ENCODE measurements around the gene PCMT1. TPM values are rescaled to one million over a fixed set of nuclear protein-coding genes. Genes with fewer than 3 reads are reported as not detected.

Gene PCMT1
- total RNA-seq, 6 donors from 2014 or later = 25.1 to 129 (median 68.1) TPM

DNA sequence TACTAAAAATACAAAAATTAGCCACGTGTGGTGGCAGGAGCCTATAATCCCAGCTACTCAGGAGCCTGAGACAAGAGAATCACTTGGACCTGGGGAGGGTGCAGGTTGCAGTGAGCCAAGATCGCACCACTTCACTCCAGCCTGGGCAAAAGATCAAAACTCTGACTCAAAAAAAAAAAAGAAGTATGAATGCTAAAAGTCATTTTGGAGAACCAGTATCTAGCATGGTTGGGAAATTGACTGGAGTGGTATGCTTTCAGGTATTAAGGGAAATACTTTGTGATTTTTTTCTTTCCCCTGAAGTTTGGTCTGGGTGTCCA, 30.1 kb downstream of the PCMT1 start:
- WGBS, 2 donors = 40 to 55% methylated on average over 2 of the region's 2 CpGs
- no peak for DNase-seq

DNA sequence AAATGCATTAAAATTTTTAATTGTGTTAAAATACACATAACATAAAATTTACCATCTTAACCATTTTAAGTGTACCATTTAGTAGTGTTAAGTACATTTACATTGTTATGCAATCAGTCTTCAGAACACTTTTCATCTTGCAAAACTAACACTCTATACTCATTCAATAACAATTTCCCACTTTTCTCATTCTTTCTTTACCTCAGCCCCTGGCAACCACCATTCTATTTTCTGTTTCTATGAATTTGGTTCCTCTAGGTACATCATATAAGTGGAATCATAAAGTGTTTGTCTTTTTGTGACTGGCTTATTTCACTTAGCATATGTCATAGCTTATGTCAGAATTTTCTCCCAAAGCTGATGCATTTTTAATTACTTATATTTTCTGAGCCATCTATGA, 32.2 kb downstream of the PCMT1 start:
- Histone ChIP-seq H3K36me3 (peaks cover 0 to 26% (median 1%) of the 10 kb centered on the region in 4 donors), H3K27ac (no peak overlapping the region), H3K9me3 (no peaks in the 10 kb centered on the region), H3K27me3 (no peaks in the 10 kb centered on the region), H3K4me3 (no peak overlapping the region), H3K4me1 (peaks cover 0 to 12% (median 5%) of the 10 kb centered on the region in 4 donors)
- TF ChIP-seq, protein P1, sequence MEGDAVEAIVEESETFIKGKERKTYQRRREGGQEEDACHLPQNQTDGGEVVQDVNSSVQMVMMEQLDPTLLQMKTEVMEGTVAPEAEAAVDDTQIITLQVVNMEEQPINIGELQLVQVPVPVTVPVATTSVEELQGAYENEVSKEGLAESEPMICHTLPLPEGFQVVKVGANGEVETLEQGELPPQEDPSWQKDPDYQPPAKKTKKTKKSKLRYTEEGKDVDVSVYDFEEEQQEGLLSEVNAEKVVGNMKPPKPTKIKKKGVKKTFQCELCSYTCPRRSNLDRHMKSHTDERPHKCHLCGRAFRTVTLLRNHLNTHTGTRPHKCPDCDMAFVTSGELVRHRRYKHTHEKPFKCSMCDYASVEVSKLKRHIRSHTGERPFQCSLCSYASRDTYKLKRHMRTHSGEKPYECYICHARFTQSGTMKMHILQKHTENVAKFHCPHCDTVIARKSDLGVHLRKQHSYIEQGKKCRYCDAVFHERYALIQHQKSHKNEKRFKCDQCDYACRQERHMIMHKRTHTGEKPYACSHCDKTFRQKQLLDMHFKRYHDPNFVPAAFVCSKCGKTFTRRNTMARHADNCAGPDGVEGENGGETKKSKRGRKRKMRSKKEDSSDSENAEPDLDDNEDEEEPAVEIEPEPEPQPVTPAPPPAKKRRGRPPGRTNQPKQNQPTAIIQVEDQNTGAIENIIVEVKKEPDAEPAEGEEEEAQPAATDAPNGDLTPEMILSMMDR (IDR thresholded peaks at IDR 0.05) = no peak
- TF ChIP-seq EP300 (IDR thresholded peaks at IDR 0.05) (no peak), POLR2A (IDR thresholded peaks at IDR 0.05) (no peak)
- ATAC-seq (ENCODE audit: low FRiP score in 2 of 2) (no peak), DNase-seq (no peak)

More for the DNA sequence above, 30.1 kb downstream of the PCMT1 start:
- H3K4me3 ChIP-seq = no peak overlapping the region
- ATAC-seq (ENCODE audit: low FRiP score in 2 of 2) = no peak
- no peaks in the 10 kb centered on the region for H3K9me3 ChIP-seq
- TF ChIP-seq, protein P1 (IDR thresholded peaks at IDR 0.05) = no peak
- TF ChIP-seq POLR2A (IDR thresholded peaks at IDR 0.05) = no peak
- no peak for TF ChIP-seq POLR2AphosphoS5 (IDR thresholded peaks at IDR 0.05)
- no peak for TF ChIP-seq EP300 (IDR thresholded peaks at IDR 0.05)
- peaks cover 0 to 12% (median 5%) of the 10 kb centered on the region in 4 donors for H3K4me1 ChIP-seq
- no peaks in the 10 kb centered on the region for H3K27me3 ChIP-seq
- peaks cover 0 to 47% (median 9%) of the 10 kb centered on the region in 4 donors for H3K36me3 ChIP-seq
- H3K27ac ChIP-seq = no peak overlapping the region

DNA sequence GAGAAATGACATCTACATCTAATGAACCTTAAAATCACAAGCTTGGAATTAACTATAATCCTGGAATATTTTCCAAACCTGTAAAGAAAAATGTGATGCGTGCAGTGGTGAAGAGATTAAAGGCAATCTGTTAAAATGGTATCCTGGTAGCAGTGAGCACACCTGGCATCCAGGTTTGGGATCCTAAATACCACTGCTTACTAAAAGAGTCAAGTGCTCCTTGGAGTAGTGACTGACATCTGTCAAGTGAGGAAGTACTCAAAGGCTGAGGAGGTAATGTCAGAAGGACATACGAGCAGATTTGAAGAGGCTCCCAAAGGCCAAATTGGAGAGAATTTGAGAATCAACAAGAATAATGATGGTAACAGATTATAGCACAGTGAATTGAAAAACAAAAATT, 32.8 kb downstream of the PCMT1 start:
- Histone ChIP-seq H3K27ac (no peak overlapping the region), H3K4me3 (no peak overlapping the region), H3K9me3 (no peaks in the 10 kb centered on the region), H3K36me3 (peaks cover 0 to 24% (median 1%) of the 10 kb centered on the region in 4 donors), H3K27me3 (no peaks in the 10 kb centered on the region), H3K4me1 (peaks cover 0 to 12% (median 5%) of the 10 kb centered on the region in 4 donors)
- 81 to 83% methylated on average over 2 of the region's 2 CpGs for WGBS, 2 donors
- no peak for TF ChIP-seq POLR2AphosphoS5 (IDR thresholded peaks at IDR 0.05)
- peak in 1 of 4 donors; percentile 42 for TF ChIP-seq EP300 (IDR thresholded peaks at IDR 0.05)
- no peak for ATAC-seq (ENCODE audit: low FRiP score in 2 of 2)
- DNase-seq = peak in 1 of 2 donors; percentile 26

DNA sequence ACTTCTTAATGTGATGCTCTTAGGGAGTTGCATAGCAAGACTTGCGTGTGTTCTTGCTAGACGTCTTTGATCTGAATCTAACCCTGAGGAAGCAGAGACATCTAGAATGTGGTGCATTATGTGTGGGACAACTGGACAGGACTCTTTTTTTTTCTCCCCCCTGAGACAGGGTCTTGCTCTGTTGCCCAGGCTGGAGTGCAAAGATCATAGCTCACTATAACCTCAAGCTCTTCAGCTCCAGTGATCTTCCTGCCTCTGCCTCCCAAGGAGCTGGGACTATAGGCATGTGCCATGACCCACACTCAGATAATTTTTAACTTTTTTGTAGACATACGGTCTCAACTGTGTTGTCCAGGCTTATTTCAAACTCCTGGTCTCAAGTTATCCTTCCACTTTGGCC, 34.0 kb downstream of the PCMT1 start:
- H3K9me3 ChIP-seq = no peaks in the 10 kb centered on the region
- no peak for ATAC-seq (ENCODE audit: low FRiP score in 2 of 2)
- no peak overlapping the region for H3K4me3 ChIP-seq
- no peak for DNase-seq
- peaks cover 0 to 12% (median 5%) of the 10 kb centered on the region in 4 donors for H3K4me1 ChIP-seq
- H3K27ac ChIP-seq = no peak overlapping the region
- WGBS, 2 donors = 96% methylated on average over 3 of the region's 3 CpGs
- TF ChIP-seq EP300 (IDR thresholded peaks at IDR 0.05) = no peak
- TF ChIP-seq, protein P1 (IDR thresholded peaks at IDR 0.05) = no peak
- no peak for TF ChIP-seq POLR2AphosphoS5 (IDR thresholded peaks at IDR 0.05)
- TF ChIP-seq POLR2A (IDR thresholded peaks at IDR 0.05) = no peak
- H3K36me3 ChIP-seq = peaks cover 0 to 22% (median 1%) of the 10 kb centered on the region in 4 donors
- H3K27me3 ChIP-seq = no peaks in the 10 kb centered on the region

DNA sequence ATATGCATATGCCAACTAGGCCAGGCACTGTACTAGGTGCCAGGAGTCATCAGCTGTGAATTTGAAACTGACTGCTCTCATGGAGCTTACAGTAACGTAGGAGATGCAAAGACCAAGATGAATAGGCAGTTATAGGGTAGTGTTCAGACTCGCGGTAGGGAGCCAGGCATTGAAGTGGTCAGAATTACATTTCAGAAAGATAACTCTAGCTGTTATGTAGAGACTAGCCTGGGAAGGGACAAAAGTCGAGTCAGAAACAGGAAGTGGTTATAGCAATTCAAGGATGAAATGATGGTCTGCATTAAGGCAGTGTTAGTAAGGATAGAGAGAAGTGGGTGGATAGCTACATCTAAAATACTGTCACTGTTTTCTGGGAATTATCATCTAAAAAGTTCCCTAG, 56.6 kb downstream of the PCMT1 start:
- H3K36me3 ChIP-seq = peaks cover 0 to 52% (median 27%) of the 10 kb centered on the region in 4 donors
- no peak for ATAC-seq (ENCODE audit: low FRiP score in 2 of 2)

More for the DNA sequence above, 56.6 kb downstream of the PCMT1 start:
- H3K27me3 ChIP-seq = no peaks in the 10 kb centered on the region
- no peak overlapping the region for H3K4me3 ChIP-seq
- 80 to 81% methylated on average over 4 of the region's 4 CpGs for WGBS, 2 donors
- no peak overlapping the region for H3K27ac ChIP-seq
- H3K9me3 ChIP-seq = no peaks in the 10 kb centered on the region
- H3K4me1 ChIP-seq = no peaks in the 10 kb centered on the region
- DNase-seq = no peak
- TF ChIP-seq, protein P1 (IDR thresholded peaks at IDR 0.05) = no peak
- TF ChIP-seq POLR2A (IDR thresholded peaks at IDR 0.05) = no peak
- no peak for TF ChIP-seq EP300 (IDR thresholded peaks at IDR 0.05)
- no peak for TF ChIP-seq POLR2AphosphoS5 (IDR thresholded peaks at IDR 0.05)
